Measurements from ENCODE around the gene TRA2B.

TRA2B gene

GRCh38 chr3:185937689-185938374, at the start of gene TRA2B:
Gene TRA2B (minus strand): TSS chr3:185938014. CDS start chr3:185937860, 154 bp downstream.
- peaks cover 30% of the 10 kb centered on the region for H3K36me3 Mint-ChIP-seq

GRCh38 chr3:185986198-185986777, 48.5 kb upstream of the TRA2B start:
- H3K27me3 Mint-ChIP-seq: peaks cover 2% of the 10 kb centered on the region
- no peaks in the 10 kb centered on the region for H3K9me3 Mint-ChIP-seq
- no peaks in the 10 kb centered on the region for H3K36me3 Mint-ChIP-seq
- H3K27ac Mint-ChIP-seq: no peak overlapping the region
- H3K4me3 Mint-ChIP-seq: no peak overlapping the region
- peaks cover 4% of the 10 kb centered on the region for H3K4me1 Mint-ChIP-seq

More at GRCh38 chr3:185937689-185938374, at the start of gene TRA2B:
- peaks cover 21% of the 10 kb centered on the region for H3K4me1 Mint-ChIP-seq
- no peaks in the 10 kb centered on the region for H3K9me3 Mint-ChIP-seq
- H3K27me3 Mint-ChIP-seq: no peaks in the 10 kb centered on the region
- peak within 1 kb of the TSS; percentile 99 for H3K4me3 Mint-ChIP-seq
- H3K27ac Mint-ChIP-seq: peak within 1 kb of the TSS; percentile 100

GRCh38 chr3:185984203-185984602, 46.4 kb upstream of the TRA2B start:
- Mint-ChIP-seq H3K36me3 (no peaks in the 10 kb centered on the region), H3K4me1 (peaks cover 4% of the 10 kb centered on the region), H3K4me3 (no peak overlapping the region), H3K9me3 (no peaks in the 10 kb centered on the region), H3K27ac (peak overlapping the region; percentile 76), H3K27me3 (peaks cover 2% of the 10 kb centered on the region)

- Mint-ChIP-seq H3K4me1 (peaks cover 4% of the 10 kb centered on the region), H3K36me3 (no peaks in the 10 kb centered on the region), H3K4me3 (no peak overlapping the region), H3K9me3 (no peaks in the 10 kb centered on the region), H3K27ac (peak overlapping the region; percentile 41), H3K27me3 (peaks cover 2% of the 10 kb centered on the region)
Observed at GRCh38 chr3:185983495-185984141, 45.8 kb upstream of the TRA2B start.

GRCh38 chr3:185982632-185983031, 44.8 kb upstream of the TRA2B start:
- Mint-ChIP-seq H3K9me3 (no peaks in the 10 kb centered on the region), H3K27ac (no peak overlapping the region), H3K36me3 (no peaks in the 10 kb centered on the region), H3K27me3 (peaks cover 2% of the 10 kb centered on the region), H3K4me3 (no peak overlapping the region), H3K4me1 (peaks cover 5% of the 10 kb centered on the region)

- Mint-ChIP-seq H3K36me3 (no peaks in the 10 kb centered on the region), H3K27ac (no peak overlapping the region), H3K4me3 (no peak overlapping the region), H3K4me1 (peaks cover 14% of the 10 kb centered on the region), H3K27me3 (peaks cover 2% of the 10 kb centered on the region), H3K9me3 (no peaks in the 10 kb centered on the region)
Observed at GRCh38 chr3:185981621-185982020, 43.8 kb upstream of the TRA2B start.

GRCh38 chr3:185979721-185980121, 41.9 kb upstream of the TRA2B start:
- Mint-ChIP-seq H3K27ac (no peak overlapping the region), H3K4me3 (no peak overlapping the region), H3K27me3 (peaks cover 2% of the 10 kb centered on the region), H3K36me3 (peaks cover 3% of the 10 kb centered on the region), H3K4me1 (peaks cover 14% of the 10 kb centered on the region), H3K9me3 (no peaks in the 10 kb centered on the region)

GRCh38 chr3:185978516-185978915, 40.7 kb upstream of the TRA2B start:
- Mint-ChIP-seq H3K27me3 (peaks cover 2% of the 10 kb centered on the region), H3K4me3 (no peak overlapping the region), H3K4me1 (peaks cover 13% of the 10 kb centered on the region), H3K9me3 (no peaks in the 10 kb centered on the region), H3K27ac (no peak overlapping the region), H3K36me3 (peaks cover 3% of the 10 kb centered on the region)

GRCh38 chr3:185977679-185978040, 39.8 kb upstream of the TRA2B start:
- Mint-ChIP-seq H3K4me1 (peaks cover 10% of the 10 kb centered on the region), H3K27ac (peak overlapping the region; percentile 43), H3K36me3 (peaks cover 3% of the 10 kb centered on the region), H3K4me3 (peak overlapping the region; percentile 53), H3K9me3 (no peaks in the 10 kb centered on the region), H3K27me3 (no peaks in the 10 kb centered on the region)

- Mint-ChIP-seq H3K4me1 (peaks cover 10% of the 10 kb centered on the region), H3K27me3 (no peaks in the 10 kb centered on the region), H3K9me3 (no peaks in the 10 kb centered on the region), H3K27ac (peak overlapping the region; percentile 43), H3K36me3 (peaks cover 3% of the 10 kb centered on the region), H3K4me3 (peak overlapping the region; percentile 53)
Observed at GRCh38 chr3:185976977-185977678, 39.3 kb upstream of the TRA2B start.

- H3K36me3 Mint-ChIP-seq: peaks cover 3% of the 10 kb centered on the region
- H3K27ac Mint-ChIP-seq: no peak overlapping the region
- H3K4me1 Mint-ChIP-seq: peaks cover 10% of the 10 kb centered on the region
- no peaks in the 10 kb centered on the region for H3K27me3 Mint-ChIP-seq
- H3K4me3 Mint-ChIP-seq: no peak overlapping the region
- no peaks in the 10 kb centered on the region for H3K9me3 Mint-ChIP-seq
Observed at GRCh38 chr3:185976100-185976499, 38.3 kb upstream of the TRA2B start.

- Mint-ChIP-seq H3K27me3 (no peaks in the 10 kb centered on the region), H3K27ac (no peak overlapping the region), H3K36me3 (peaks cover 3% of the 10 kb centered on the region), H3K4me3 (no peak overlapping the region), H3K4me1 (no peaks in the 10 kb centered on the region), H3K9me3 (no peaks in the 10 kb centered on the region)
Observed at GRCh38 chr3:185971579-185971978, 33.8 kb upstream of the TRA2B start.

GRCh38 chr3:185968168-185968567, 30.4 kb upstream of the TRA2B start:
- no peaks in the 10 kb centered on the region for H3K9me3 Mint-ChIP-seq
- peaks cover 7% of the 10 kb centered on the region for H3K36me3 Mint-ChIP-seq
- no peak overlapping the region for H3K27ac Mint-ChIP-seq
- H3K4me3 Mint-ChIP-seq: no peak overlapping the region
- no peaks in the 10 kb centered on the region for H3K27me3 Mint-ChIP-seq
- H3K4me1 Mint-ChIP-seq: no peaks in the 10 kb centered on the region

GRCh38 chr3:185966655-185967054, 28.8 kb upstream of the TRA2B start:
- Mint-ChIP-seq H3K4me3 (no peak overlapping the region), H3K4me1 (no peaks in the 10 kb centered on the region), H3K36me3 (peaks cover 7% of the 10 kb centered on the region), H3K27ac (no peak overlapping the region), H3K27me3 (no peaks in the 10 kb centered on the region), H3K9me3 (no peaks in the 10 kb centered on the region)

GRCh38 chr3:185965496-185965895, 27.7 kb upstream of the TRA2B start:
- H3K27me3 Mint-ChIP-seq: no peaks in the 10 kb centered on the region
- no peak overlapping the region for H3K4me3 Mint-ChIP-seq
- H3K9me3 Mint-ChIP-seq: no peaks in the 10 kb centered on the region
- no peaks in the 10 kb centered on the region for H3K4me1 Mint-ChIP-seq
- peaks cover 7% of the 10 kb centered on the region for H3K36me3 Mint-ChIP-seq
- no peak overlapping the region for H3K27ac Mint-ChIP-seq
